GM12878 (cell line): ENCODE measurements around the gene TJP1. TPM values are rescaled to one million over a fixed set of nuclear protein-coding genes. Genes with fewer than 3 reads are reported as not detected.

ENCODE experiments used
- ATAC-seq: fragments of 200-7000 bp; cut with Tn5 transposase; 3 replicates; pipeline ENCODE4 v1.9.1; 2020; ENCODE audit warnings: mild to moderate bottlenecking, moderate library complexity
- BruUV-seq: library from RNA; stranded (reverse); fragments of 400-500 nt; replicated peaks from 2 replicates; lab custom pipeline; 2021; lab: Mats Ljungman, UMichigan
- CTCF ChIA-PET: fragments of 300-600 bp; sonication (Branson Sonifier 250); formaldehyde crosslinking; extraction: SDS; loops from one replicate; lab custom pipeline; 2021; ENCODE audit warnings: inconsistent platforms; lab: Yijun Ruan, JAX
- POLR2A ChIA-PET: fragments of 350-600 bp; formaldehyde crosslinking; extraction: SDS; loops from one replicate; lab custom pipeline; 2021; ENCODE audit warnings: inconsistent platforms; lab: Charles Lee
- RAD21 ChIA-PET: fragments of 300-600 bp; sonication (Branson Sonifier 250); formaldehyde crosslinking; loops from one replicate; lab custom pipeline; 2023; ENCODE audit warnings: antibody characterized with exemption; ENCODE audit not compliant: unreplicated experiment; lab: Charles Lee
- SMC1A ChIA-PET: fragments of 300-600 bp; sonication (Branson Sonifier 250); formaldehyde crosslinking; loops from one replicate; lab custom pipeline; 2023; ENCODE audit not compliant: unreplicated experiment, uncharacterized antibody; lab: Charles Lee
- DNase-seq: peaks from one replicate; pipeline ENCODE4 v3.0.0-alpha.2; 2011; ENCODE audit warnings: low read depth, low spot score
- FAIRE-seq: peaks from 3 replicates; lab custom pipeline; 2011; peaks lifted over from hg19 to GRCh38; lab: Jason Lieb, UNC
- H2AFZ ChIP-seq: 2 replicates; pipeline ENCODE4 v1.6.0; 2011; ENCODE audit warnings: low read depth, low read length, control low read depth; ENCODE audit not compliant: control insufficient read depth
- H3K27ac ChIP-seq: 2 replicates; pipeline ENCODE4 v1.5.1; 2011; ENCODE audit warnings: control low read depth; ENCODE audit not compliant: control insufficient read depth, insufficient read depth
- H3K27me3 ChIP-seq, 2 experiments: replicated peaks in 1 of 2; 2 replicates each; pipeline versions ENCODE4 v1.6.0 to v1.6.1; 2011; ENCODE audit warnings: low read length in 1 of 2; ENCODE audit not compliant: control insufficient read depth in 2 of 2, insufficient read depth in 2 of 2
- H3K36me3 ChIP-seq, 2 experiments: 2 replicates each; pipeline ENCODE4 v1.5.1; 2011; ENCODE audit warnings: low read length in 1 of 2; ENCODE audit not compliant: control insufficient read depth in 2 of 2, insufficient read depth in 2 of 2
- H3K4me1 ChIP-seq: 2 replicates; pipeline ENCODE4 v1.6.1; 2011; ENCODE audit warnings: mild to moderate bottlenecking, low read length, moderate library complexity, mixed read lengths; ENCODE audit not compliant: control insufficient read depth, insufficient read depth
- H3K4me2 ChIP-seq: 2 replicates; pipeline ENCODE4 v1.6.0; 2011; ENCODE audit warnings: control low read depth; ENCODE audit not compliant: control insufficient read depth, insufficient read depth
- H3K4me3 ChIP-seq: fragments of 200-600 bp; sonication (generic); 2 replicates; pipeline ENCODE4 v1.5.1; 2016
- H3K79me2 ChIP-seq: 2 replicates; pipeline ENCODE4 v1.6.0; 2011; ENCODE audit warnings: low read length; ENCODE audit not compliant: control insufficient read depth, insufficient read depth
- H3K9ac ChIP-seq: 2 replicates; pipeline ENCODE4 v1.8.0; 2011; ENCODE audit warnings: low read length, control low read depth, mixed read lengths; ENCODE audit not compliant: control insufficient read depth, insufficient read depth
- H3K9me3 ChIP-seq: replicated peaks from 3 replicates; pipeline ENCODE4 v1.5.1; 2011; ENCODE audit warnings: mild to moderate bottlenecking, low read length; ENCODE audit not compliant: control insufficient read depth, insufficient read depth
- H4K20me1 ChIP-seq: 2 replicates; pipeline ENCODE4 v1.6.0; 2011; ENCODE audit not compliant: control insufficient read depth, insufficient read depth
- BMI1 ChIP-seq: fragments of 450-650 bp; IDR thresholded peaks from 2 replicates; pipeline ENCODE4 v1.6.1; 2016; ENCODE audit warnings: mild to moderate bottlenecking, moderate library complexity, borderline replicate concordance
- CEBPZ ChIP-seq: fragments of 150-350 bp; IDR thresholded peaks from 2 replicates; pipeline ENCODE4 v1.6.1; 2016; ENCODE audit warnings: low read depth, low read length
- CTCF ChIP-seq, 3 experiments: IDR thresholded peaks in 2 of 3; conservative IDR thresholded peaks in 1 of 3; 2 replicates each; pipeline ENCODE4 v1.5.1; 2011; ENCODE audit warnings: low read depth in 3 of 3, low read length in 3 of 3, mild to moderate bottlenecking in 3 of 3, control low read depth in 2 of 3, moderate library complexity in 2 of 3, inconsistent platforms in 1 of 3, mixed read lengths in 1 of 3; ENCODE audit not compliant: control insufficient read depth in 2 of 3, insufficient read depth in 1 of 3; ENCODE audit errors: extremely low read depth in 1 of 3
- HSF1 ChIP-seq: fragments of 150-350 bp; IDR thresholded peaks from 2 replicates; pipeline ENCODE4 v1.6.1; 2014; ENCODE audit warnings: mild to moderate bottlenecking, low read depth, low read length
- MEF2A ChIP-seq: IDR thresholded peaks from 2 replicates; pipeline ENCODE4 v1.6.1; 2011; ENCODE audit warnings: low read depth, mild to moderate bottlenecking, low read length, moderate library complexity; ENCODE audit not compliant: insufficient read depth
- MTA2 ChIP-seq: fragments of 450-650 bp; IDR thresholded peaks from 2 replicates; pipeline ENCODE4 v1.6.1; 2016; ENCODE audit warnings: low read depth, mild to moderate bottlenecking, moderate library complexity
- NFYA ChIP-seq: IDR thresholded peaks from 2 replicates; pipeline ENCODE4 v1.6.1; 2011; ENCODE audit warnings: low read depth, mild to moderate bottlenecking, low read length, improper control_type of control experiment, borderline replicate concordance
- NR2C2 ChIP-seq: IDR thresholded peaks from 2 replicates; pipeline ENCODE4 v1.6.1; 2011; ENCODE audit warnings: borderline replicate concordance, low read depth; ENCODE audit not compliant: control insufficient read depth, insufficient read length
- POLR2A ChIP-seq: IDR thresholded peaks from 2 replicates; pipeline ENCODE4 v1.6.1; 2011; ENCODE audit warnings: low read depth, mild to moderate bottlenecking, low read length
- POLR2AphosphoS5 ChIP-seq: IDR thresholded peaks from 2 replicates; pipeline ENCODE4 v1.6.1; 2011; ENCODE audit warnings: mild to moderate bottlenecking, low read length, inconsistent platforms
- RAD21 ChIP-seq: IDR thresholded peaks from 2 replicates; pipeline ENCODE4 v1.6.1; 2011; ENCODE audit warnings: mild to moderate bottlenecking, low read depth, low read length, moderate library complexity; ENCODE audit not compliant: insufficient read depth
- ZBED1 ChIP-seq: IDR thresholded peaks from 2 replicates; pipeline ENCODE4 v1.6.1; 2016; ENCODE audit warnings: borderline replicate concordance
- WGBS: methylation state at CpG from one replicate; pipeline ENCODE4 v1.1.6; 2016; ENCODE audit warnings: low lambda C conversion rate; ENCODE audit not compliant: insufficient replicate concordance, insufficient coverage; ENCODE audit errors: missing lambda C conversion rate; 5-methylcytosine and 5-hydroxymethylcytosine counted together
- in situ Hi-C: fragments of 300-500 bp; cut with MboI; formaldehyde crosslinking; loops from 9 replicates; pipeline ENCODE4 v1.14.3; 2018; ENCODE audit warnings: mixed read lengths
- intact Hi-C: fragments of 100-400 bp; cut with micrococcal nuclease; formaldehyde crosslinking; loops from one replicate; pipeline ENCODE4 v1.14.2; 2022; ENCODE audit not compliant: unreplicated experiment
- polyA plus RNA-seq, 11 experiments: library from polyadenylated mRNA; depleted of rRNA in 4 of 11; unstranded in 6 of 11; stranded (reverse) in 5 of 11; fragments of >200 nt; fragmentation: Nextera tagmentation in 4 of 11; fragmentation: Illumina TruSeq in 1 of 11; extraction: Ambion mirVana in 4 of 11; extraction: Trizol in 1 of 11; gene quantifications; 1 replicate in 1 of 11; 2 replicates in 10 of 11; pipeline versions ENCODE4 v1.2.1 to v1.2.3, GENCODE V29; 2011 to 2016; ENCODE audit warnings: inconsistent platforms in 2 of 11, missing spikeins in 2 of 11, low read depth in 1 of 11
- total RNA-seq, 4 experiments: library from RNA; depleted of rRNA in 3 of 4; stranded (reverse); fragments of >200 nt in 3 of 4; fragmentation: Illumina TruSeq in 1 of 4; extraction: Trizol in 1 of 4; gene quantifications; 2 replicates each; pipeline versions ENCODE4 v1.2.1 to v1.2.3, GENCODE V29; 2013 to 2021

Gene TJP1
- total and polyA plus RNA-seq, 10 of the 15 experiments (the other 5 are each of a cell fraction or from before 2014, with no cell fraction given): 0.01 to 0.49 (median 0.08) TPM; not detected in 7

GRCh38 chr15:29860872-29861271, 38.6 kb upstream of the TJP1 start (continued):
- TF ChIP-seq CEBPZ (no peak), RAD21 (no peak), NFYA (no peak), MEF2A (no peak)

DNA sequence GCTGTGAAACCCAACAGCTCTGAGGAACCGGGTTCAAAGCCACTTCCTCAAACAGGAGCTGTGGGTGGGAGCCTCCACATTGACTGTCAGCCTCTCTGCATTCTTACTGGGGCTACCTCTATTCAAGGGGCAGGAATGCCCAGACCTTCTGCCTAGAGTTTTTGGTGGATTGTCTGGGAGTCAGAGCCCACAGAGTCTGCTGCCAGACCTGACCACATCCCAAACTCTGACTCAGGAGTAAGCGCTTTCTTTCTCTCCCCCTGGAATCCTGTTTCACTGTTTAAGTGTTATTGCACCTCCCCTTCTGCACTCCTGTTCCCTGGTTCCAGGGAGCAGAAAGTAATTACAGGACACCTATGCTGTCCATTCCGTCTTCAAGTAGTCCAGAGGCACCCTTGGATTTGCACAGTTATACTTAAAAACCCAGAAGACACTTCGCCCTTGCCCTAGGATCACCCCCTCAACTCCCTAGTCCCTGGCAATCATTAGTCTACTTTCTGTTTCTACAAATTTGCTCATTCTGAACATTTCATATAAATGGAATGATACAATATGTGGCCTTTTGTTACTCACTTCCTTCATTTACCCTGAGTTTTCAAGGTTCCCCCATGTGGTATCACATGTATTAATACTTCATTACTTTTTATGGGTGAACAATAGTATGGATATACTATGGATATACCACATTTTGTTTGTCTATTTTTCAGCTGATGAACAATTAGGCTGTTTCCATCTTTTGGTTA, 37.9 kb upstream of the TJP1 start:
- ChIA-PET RAD21 (no interaction called here), SMC1A (no interaction called here), POLR2A (no interaction called here), CTCF (no interaction called here)
- WGBS: 23% methylated on average over 4 of the region's 4 CpGs
- no peak for TF ChIP-seq ZBED1
- no peak for TF ChIP-seq POLR2AphosphoS5
- TF ChIP-seq MTA2: no peak
- TF ChIP-seq BMI1: no peak
- TF ChIP-seq NR2C2: no peak
- no peak for TF ChIP-seq CTCF (IDR thresholded peaks at IDR 0.05 in 2 of 3, conservative IDR thresholded peaks at IDR 0.05 in 1 of 3; ENCODE audit: control insufficient read depth in 2 of 3, extremely low read depth in 1 of 3, insufficient read depth in 1 of 3, low read depth in 3 of 3, low read length in 3 of 3)
- TF ChIP-seq POLR2A: no peak
- TF ChIP-seq HSF1: no peak
- Histone ChIP-seq H3K4me1 (no peaks in the 10 kb centered on the region), H4K20me1 (no peaks in the 10 kb centered on the region), H3K4me3 (no peak overlapping the region), H2AFZ (no peak overlapping the region), H3K9ac (no peak overlapping the region), H3K27ac (no peak overlapping the region), H3K9me3 (no peaks in the 10 kb centered on the region), H3K27me3 (no peaks in the 10 kb centered on the region), H3K4me2 (no peak overlapping the region), H3K79me2 (no peaks in the 10 kb centered on the region), H3K36me3 (no peaks in the 10 kb centered on the region)
- no peak for FAIRE-seq
- no TSS peak for BruUV-seq
- intact Hi-C loops (loop anchor here (10.0 kb wide), 1 partner anchor 45 kb away; no protein-coding TSS in a partner anchor), in situ Hi-C loops (no loop called here)
- ATAC-seq: no peak
- no peak for DNase-seq
